ENCODE measurements around the gene TMEM59L. TPM values are rescaled to one million over a fixed set of nuclear protein-coding genes. Genes with fewer than 3 reads are reported as not detected.

Gene TMEM59L
- total and polyA plus RNA-seq, 2 of the 13 experiments (the other 11 are each of a cell fraction or from before 2014, with no cell fraction given): 0.97 to 5.5 TPM

GRCh38 chr19:18589380-18590272, 23.0 kb upstream of the TMEM59L start (continued):
- TF ChIP-seq HMGXB4 (CRISPR knock-in tag; IDR thresholded peaks at IDR 0.05; ENCODE audit: borderline replicate concordance in 1 of 2, low read depth in 1 of 2) (peak in 1 of 2 experiments; percentile 8; a peak in 1 of 4 replicates), HCFC1 (IDR thresholded peaks at IDR 0.05; ENCODE audit: low read depth, low read length) (no peak), FOSL2 (CRISPR knock-in tag; IDR thresholded peaks at IDR 0.05) (peak; percentile 32; the same call in 1 of the 2 replicates), HINFP (CRISPR knock-in tag; IDR thresholded peaks at IDR 0.05; ENCODE audit: low read depth) (peak; percentile 76), POGK (CRISPR knock-in tag; conservative IDR thresholded peaks at IDR 0.05) (peak; percentile 95; the same call in 1 of the 2 replicates), ZFP91 (CRISPR knock-in tag; IDR thresholded peaks at IDR 0.05; ENCODE audit: borderline replicate concordance) (peak; percentile 48; the same call in 1 of the 2 replicates), ARID2 (CRISPR knock-in tag; IDR thresholded peaks at IDR 0.05; ENCODE audit: borderline replicate concordance) (peak; percentile 98)
- TF ChIP-seq, protein P1, sequence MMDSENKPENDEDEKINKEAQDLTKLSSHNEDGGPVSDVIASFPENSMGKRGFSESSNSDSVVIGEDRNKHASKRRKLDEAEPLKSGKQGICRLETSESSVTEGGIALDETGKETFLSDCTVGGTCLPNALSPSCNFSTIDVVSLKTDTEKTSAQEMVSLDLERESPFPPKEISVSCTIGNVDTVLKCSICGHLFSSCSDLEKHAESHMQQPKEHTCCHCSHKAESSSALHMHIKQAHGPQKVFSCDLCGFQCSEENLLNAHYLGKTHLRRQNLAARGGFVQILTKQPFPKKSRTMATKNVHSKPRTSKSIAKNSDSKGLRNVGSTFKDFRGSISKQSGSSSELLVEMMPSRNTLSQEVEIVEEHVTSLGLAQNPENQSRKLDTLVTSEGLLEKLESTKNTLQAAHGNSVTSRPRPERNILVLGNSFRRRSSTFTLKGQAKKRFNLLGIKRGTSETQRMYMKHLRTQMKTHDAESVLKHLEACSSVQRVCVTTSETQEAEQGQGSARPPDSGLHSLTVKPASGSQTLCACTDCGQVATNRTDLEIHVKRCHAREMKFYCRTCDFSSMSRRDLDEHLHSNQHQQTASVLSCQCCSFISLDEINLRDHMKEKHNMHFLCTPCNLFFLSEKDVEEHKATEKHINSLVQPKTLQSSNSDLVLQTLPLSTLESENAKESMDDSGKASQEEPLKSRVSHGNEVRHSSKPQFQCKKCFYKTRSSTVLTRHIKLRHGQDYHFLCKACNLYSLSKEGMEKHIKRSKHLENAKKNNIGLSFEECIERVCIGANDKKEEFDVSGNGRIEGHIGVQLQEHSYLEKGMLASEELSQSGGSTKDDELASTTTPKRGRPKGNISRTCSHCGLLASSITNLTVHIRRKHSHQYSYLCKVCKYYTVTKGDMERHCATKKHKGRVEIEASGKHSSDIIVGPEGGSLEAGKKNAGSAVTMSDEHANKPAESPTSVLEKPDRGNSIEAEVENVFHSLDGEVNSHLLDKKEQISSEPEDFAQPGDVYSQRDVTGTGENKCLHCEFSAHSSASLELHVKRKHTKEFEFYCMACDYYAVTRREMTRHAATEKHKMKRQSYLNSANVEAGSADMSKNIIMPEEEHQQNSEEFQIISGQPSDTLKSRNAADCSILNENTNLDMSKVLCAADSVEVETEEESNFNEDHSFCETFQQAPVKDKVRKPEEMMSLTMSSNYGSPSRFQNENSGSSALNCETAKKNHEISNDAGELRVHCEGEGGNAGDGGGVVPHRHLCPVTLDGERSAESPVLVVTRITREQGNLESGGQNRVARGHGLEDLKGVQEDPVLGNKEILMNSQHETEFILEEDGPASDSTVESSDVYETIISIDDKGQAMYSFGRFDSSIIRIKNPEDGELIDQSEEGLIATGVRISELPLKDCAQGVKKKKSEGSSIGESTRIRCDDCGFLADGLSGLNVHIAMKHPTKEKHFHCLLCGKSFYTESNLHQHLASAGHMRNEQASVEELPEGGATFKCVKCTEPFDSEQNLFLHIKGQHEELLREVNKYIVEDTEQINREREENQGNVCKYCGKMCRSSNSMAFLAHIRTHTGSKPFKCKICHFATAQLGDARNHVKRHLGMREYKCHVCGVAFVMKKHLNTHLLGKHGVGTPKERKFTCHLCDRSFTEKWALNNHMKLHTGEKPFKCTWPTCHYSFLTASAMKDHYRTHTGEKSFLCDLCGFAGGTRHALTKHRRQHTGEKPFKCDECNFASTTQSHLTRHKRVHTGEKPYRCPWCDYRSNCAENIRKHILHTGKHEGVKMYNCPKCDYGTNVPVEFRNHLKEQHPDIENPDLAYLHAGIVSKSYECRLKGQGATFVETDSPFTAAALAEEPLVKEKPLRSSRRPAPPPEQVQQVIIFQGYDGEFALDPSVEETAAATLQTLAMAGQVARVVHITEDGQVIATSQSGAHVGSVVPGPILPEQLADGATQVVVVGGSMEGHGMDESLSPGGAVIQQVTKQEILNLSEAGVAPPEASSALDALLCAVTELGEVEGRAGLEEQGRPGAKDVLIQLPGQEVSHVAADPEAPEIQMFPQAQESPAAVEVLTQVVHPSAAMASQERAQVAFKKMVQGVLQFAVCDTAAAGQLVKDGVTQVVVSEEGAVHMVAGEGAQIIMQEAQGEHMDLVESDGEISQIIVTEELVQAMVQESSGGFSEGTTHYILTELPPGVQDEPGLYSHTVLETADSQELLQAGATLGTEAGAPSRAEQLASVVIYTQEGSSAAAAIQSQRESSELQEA (CRISPR knock-in tag; IDR thresholded peaks at IDR 0.05; ENCODE audit: not compliant biosample characterization): peak; percentile 65
